ENCODE results near the gene ATP2C1.

The ATP2C1 gene

DNA sequence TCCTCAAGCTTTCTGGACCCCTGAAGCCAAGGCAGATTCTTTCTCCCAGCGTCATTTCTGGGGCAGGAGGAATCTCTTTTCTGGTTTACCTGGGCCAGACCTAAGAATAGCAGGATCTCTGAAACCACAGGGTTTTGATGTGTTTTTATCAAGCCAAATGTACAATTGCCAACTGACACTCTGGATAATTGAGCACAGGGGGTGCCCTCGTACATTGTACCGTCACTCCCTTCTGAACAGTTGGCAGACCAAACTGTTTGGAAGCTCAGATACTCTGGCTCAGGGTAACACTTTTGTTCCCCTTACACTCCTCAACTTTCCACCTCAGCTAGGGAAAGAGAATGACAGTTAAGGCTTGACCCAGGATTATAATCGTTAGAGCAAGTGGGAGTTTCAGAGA, 82.8 kb downstream of the ATP2C1 start:
- DNase-seq (ENCODE audit: low read depth), result no peak

DNA sequence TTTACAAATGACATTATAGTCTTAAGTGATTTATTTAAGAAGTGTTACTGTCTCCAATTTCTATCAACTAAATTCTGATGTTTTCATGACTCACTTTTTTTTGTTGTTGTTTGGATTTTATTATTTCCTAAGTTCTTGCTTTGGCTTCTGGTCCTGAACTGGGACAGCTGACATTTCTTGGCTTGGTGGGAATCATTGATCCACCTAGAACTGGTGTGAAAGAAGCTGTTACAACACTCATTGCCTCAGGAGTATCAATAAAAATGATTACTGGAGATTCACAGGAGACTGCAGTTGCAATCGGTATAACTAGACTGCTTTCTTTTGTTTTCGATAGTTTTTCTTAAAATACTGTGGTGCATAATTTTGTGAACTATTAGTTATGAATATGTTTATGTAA, 85.2 kb downstream of the ATP2C1 start:
- DNase-seq (ENCODE audit: low read depth), result no peak

- no peak for DNase-seq (ENCODE audit: low read depth)
These were observed 87.6 kb downstream of the ATP2C1 start for GRCh38 chr3:130981469-130981868.

DNA sequence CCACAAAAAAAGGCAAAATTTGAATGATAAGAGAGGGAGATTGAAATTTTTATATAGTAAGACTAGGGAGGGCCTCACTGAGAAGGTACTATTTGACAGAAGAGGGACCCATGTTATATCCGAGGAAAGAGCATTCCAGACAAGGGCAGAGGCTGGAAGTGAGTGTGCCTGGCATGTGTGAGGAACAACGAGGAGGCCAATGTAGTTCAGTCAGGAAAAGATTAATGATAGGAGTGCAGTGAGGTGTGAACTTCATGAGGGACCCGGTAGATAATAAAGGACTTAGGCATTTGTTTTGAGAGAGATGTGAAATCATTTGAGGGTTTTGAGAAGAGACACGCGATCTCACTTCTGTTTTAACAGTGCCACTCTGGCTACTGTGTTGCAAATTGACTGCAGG, 96.4 kb downstream of the ATP2C1 start:
- no peak for DNase-seq (ENCODE audit: low read depth)

- no peak for DNase-seq (ENCODE audit: low read depth)
These were observed 97.2 kb downstream of the ATP2C1 start for GRCh38 chr3:130991126-130991525.

DNA sequence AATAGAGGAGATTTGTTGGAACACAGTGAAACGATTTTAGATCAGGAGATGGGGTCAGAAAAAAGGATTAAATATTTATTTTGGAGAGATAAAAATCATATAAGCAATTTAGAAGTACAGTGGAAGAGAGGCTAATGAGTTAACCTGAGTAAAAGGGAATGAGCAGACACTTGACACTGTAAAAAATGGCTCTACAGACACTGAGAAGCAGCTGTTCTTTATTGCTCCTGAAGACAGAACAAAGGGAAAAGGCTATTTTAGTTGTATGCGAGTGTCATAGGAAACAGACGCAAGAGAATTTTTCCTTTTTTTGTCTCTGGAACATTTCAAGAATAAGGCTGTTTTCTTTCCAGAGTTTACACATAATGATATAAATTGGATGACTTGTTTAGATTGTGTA, 98.5 kb downstream of the ATP2C1 start:
- DNase-seq (ENCODE audit: low read depth), result no peak

- peak; percentile 75 for DNase-seq (ENCODE audit: low read depth)
These were observed 103.4 kb downstream of the ATP2C1 start for GRCh38 chr3:130997289-130997688.

DNA sequence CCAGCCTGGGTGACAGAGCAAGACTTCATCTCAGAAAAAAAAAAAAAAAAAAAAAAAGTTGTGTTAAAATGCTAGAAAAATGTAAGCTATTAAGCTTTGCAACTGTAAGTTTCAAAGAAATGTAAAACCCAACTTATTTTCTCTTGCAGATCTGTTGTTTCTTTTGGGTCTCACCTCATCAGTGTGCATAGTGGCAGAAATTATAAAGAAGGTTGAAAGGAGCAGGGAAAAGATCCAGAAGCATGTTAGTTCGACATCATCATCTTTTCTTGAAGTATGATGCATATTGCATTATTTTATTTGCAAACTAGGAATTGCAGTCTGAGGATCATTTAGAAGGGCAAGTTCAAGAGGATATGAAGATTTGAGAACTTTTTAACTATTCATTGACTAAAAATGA, 107.2 kb downstream of the ATP2C1 start:
- DNase-seq (ENCODE audit: low read depth), result no peak

GRCh38 chr3:131004603-131005002, 110.7 kb downstream of the ATP2C1 start:
- no peak for DNase-seq (ENCODE audit: low read depth)

- peak; percentile 6 for DNase-seq (ENCODE audit: low read depth)
These were observed 113.4 kb downstream of the ATP2C1 start for GRCh38 chr3:131007256-131007655.

DNA sequence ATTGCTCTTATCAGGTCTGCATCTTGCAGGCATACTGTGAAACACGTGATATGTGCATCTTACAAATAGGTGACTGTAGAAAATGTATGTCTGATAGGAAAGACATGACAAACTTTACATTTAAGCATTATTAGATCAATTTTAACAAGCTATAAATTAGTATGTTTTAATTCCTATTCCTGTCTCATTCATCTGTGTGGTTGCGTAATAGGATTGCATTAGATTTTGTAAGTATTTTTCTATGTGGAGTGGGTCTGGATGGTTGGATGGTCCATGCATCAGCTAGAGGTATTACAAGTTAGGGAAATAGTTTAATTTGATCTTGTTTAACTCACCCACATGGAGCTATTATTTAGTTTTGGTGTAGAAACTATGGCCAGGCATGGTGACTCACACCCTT, 113.9 kb downstream of the ATP2C1 start:
- DNase-seq (ENCODE audit: low read depth), result peak; percentile 4

DNA sequence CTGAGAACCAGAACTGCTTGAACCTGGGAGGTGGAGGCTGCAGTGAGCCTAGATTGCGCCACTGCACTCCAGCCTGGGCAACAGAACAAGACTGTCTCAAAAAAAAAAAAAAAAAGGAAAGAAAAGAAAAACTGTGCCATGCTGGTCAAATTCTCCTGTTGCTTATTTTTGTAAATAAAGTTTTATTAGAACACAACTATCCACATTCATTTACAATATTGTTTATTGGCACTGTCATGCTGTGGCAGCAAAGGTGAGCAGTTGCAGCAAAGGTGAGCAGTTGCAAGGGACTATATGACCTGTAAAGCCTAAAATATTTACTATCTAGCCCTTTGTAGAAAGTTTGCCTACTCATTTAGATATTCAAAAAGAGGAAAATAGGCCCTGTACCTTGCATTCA, 114.4 kb downstream of the ATP2C1 start:
- no peak for DNase-seq (ENCODE audit: low read depth)

DNA sequence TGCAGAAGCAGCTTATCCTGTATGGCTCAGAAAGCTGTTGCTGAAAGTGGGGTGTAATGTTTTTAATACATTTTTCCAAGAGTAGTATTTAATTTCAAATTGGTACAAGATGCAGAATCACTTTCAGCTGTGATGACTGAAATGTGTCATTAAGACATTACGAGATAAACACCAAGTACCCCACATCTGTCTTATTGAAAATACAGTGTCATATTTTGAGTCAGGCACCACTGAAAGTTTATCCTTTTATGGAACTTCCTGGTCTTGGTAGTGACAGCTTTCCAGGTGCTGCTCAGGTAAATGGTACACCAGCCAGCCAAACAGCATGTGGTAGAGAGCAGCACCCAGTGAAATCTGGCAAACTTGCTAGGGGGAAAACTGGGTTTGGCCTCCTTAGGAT, 115.8 kb downstream of the ATP2C1 start:
- no peak for DNase-seq (ENCODE audit: low read depth)

DNA sequence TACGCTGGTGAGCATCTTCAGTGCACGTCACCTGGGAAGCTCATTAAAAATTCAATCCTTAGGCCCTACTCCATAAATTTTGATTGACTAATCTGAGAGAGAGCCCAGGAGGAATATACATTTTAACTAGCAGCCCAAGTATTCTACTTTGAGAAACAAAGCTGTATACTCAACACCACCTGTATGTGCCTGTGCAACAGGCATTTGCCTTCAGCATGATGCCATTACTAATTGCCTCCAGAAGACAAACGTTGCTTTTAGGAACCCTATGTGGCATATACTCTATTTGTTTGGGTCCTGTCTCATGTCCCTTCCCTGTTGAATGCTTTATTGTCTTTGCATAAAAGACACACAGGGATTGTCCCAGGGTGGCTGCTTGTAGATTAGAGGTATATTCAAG, 125.1 kb downstream of the ATP2C1 start:
- no peak for DNase-seq (ENCODE audit: low read depth)

GRCh38 chr3:131020122-131020693, 126.3 kb downstream of the ATP2C1 start:
- DNase-seq (ENCODE audit: low read depth), result peak; percentile 45

DNA sequence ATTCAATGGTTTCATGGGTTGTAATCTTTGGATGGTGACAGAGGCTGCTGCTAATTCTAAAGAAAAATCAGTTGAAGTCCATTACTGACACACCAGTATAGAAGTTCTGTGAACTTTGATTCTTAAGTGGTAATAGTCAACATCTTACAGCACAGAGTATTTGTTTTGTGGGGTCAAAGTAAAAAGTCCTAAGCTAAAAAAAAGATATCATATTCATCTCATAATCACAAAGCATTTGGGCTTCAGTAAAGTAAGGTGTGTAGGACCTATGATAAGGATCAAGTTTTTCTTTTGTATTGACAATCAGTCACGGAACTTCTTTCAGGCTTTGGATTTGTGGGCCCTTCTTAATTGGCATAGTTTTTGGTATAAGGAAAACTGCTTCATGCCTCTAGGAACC, 131.7 kb downstream of the ATP2C1 start:
- DNase-seq (ENCODE audit: low read depth), result no peak

DNA sequence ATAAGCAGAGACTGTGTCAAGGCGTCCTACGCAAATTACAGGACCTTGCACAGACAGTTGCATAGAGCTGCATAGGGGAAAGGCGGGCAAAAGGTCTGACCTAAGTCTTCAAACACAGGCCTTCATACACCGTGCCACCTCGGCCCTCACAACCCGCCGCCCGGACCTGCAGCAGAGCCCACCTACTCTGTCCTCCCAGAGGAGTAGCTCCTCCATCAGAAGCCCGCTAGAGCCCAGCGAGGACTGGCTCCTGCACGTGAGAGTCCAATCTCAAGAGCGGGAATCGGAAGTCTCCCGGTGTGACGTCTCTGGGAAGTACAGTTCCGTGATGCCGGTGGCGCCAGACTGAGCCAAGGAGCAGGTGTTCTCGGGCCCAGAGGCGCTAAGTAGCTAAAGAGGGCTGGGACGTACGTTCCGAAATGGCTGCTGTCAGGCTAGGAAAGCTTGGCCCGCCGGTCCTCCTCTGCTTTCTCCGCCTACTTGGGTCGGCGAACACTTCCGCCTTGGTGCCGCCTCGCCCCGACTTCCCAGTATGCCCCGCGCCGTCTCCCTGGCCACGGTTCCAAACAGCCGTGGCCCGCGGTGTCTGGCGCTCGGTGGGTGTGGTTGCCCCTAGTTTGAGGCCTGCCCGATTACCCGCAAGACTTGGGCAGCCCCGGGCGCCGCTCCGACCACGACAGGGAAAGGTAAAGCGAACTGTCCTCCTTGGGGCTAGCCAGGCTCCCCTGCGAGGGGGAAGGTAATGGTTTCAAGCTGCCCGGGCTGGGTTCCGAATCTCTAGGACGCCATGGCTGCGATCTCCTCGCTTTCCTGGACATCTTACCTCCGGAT, 132.7 kb downstream of the ATP2C1 start, which contains the start of the genes ASTE1 and NEK11:
ASTE1 (minus strand) TSS at position 505 of the 831 bp plus-strand sequence. CDS start 1,519 bp downstream, outside the sequence.
NEK11 (plus strand) TSS at position 557 of the 831 bp plus-strand sequence. CDS start 2,832 bp downstream, outside the sequence.
- DNase-seq (ENCODE audit: low read depth), result peak; percentile 85

- DNase-seq (ENCODE audit: low read depth), result no peak
These were observed 135.0 kb downstream of the ATP2C1 start for GRCh38 chr3:131028844-131029243.

DNA sequence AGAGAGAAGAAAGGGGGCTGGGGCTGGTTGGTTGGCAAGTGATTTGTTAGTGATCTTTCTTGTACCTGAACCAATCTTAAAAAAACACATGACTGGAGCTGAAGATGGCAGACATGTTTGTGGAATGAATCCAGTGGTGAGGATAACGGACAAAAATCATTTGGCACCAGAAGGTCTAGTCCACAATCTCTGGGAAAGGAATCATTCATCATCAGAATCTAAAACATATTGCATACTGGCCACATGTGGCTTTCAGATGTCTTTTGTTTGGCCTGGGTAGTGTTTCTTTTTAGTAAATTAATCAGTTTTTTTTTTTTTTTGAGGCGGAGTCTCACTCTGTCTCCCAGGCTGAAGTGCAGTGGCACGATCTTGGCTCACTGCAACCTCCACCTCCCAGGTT, 137.8 kb downstream of the ATP2C1 start:
- peak; percentile 30 for DNase-seq (ENCODE audit: low read depth)

- peak; percentile 36 for DNase-seq (ENCODE audit: low read depth)
These were observed 139.7 kb downstream of the ATP2C1 start for GRCh38 chr3:131033480-131034080.

DNA sequence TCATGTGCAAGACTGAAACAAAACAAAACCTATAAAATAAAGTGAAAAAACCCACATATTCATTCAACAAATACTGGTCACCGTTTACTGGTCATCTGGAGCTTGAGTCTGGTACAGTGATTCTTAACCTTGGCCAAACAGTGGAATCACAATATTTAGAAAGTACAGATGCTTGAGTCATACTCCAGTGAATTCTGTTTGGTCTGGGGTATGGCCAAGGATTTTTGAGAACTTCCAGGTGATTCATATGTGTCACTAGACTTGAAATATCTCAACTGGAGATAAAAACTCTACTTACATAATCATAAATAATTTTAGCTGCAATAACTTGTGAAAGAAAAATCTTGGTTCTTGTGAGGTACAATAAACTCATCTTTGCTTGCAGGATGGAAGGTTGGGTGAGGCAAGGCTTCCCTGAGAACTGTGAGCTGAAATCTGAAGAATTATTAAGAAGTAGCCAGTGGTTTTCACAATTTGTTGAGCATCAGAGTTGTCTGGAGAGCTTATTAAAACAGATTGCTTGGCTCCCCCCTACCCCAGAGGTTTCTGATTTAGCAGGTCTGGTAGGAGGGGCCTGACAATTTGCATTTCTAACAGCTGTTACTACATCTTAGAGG, 142.4 kb downstream of the ATP2C1 start:
- DNase-seq (ENCODE audit: low read depth), result peak; percentile 9

- DNase-seq (ENCODE audit: low read depth), result no peak
These were observed 143.1 kb downstream of the ATP2C1 start for GRCh38 chr3:131036986-131037385.

DNA sequence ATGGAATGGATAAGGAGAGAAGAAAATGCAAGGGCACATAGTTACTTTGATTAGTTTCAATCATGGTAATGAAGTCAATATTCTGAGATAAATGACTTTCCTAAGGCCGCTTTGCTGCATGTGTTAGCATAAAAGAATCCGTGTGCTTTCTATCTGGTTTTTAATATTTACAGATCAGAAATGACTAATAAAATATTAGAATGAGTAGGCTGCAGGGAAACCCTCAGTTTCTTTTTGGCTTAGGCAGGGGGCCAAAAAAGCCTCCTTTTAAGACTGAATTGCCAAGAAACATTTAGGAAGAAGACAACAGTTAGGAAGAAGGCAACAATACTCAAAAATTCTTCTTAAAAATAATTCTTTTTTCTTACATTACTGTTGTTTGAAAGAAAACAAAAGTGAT, 144.4 kb downstream of the ATP2C1 start:
- DNase-seq (ENCODE audit: low read depth), result no peak

Measured in fibroblast of gingiva (primary cell).